ENCODE data around the gene TINCR.

GRCh38 chr19:5608291-5608690 is 40.5 kb upstream of the TINCR start:
- TF ChIP-seq CTCF (IDR thresholded peaks at IDR 0.05; ENCODE audit: insufficient read depth, low read length, poor library complexity, severe bottlenecking) = no peak
- TF ChIP-seq EZH2phosphoT487 (conservative IDR thresholded peaks at IDR 0.05; ENCODE audit: low read length) = no peak

Measured in SU-DHL-6 (cell line).